Panc1 (cell line): ENCODE measurements around the gene CADPS2.

Experiments
- CTCF ChIP-seq: fragments of 450-650 bp; IDR thresholded peaks from 2 replicates; pipeline ENCODE4 v1.5.1; 2017; ENCODE audit warnings: mild to moderate bottlenecking
- POLR2AphosphoS5 ChIP-seq: IDR thresholded peaks from 2 replicates; pipeline ENCODE4 v1.6.1; 2012; ENCODE audit warnings: mild to moderate bottlenecking, low read depth, low read length, moderate library complexity
- REST ChIP-seq, 2 experiments: IDR thresholded peaks; 2 replicates each; pipeline ENCODE4 v1.6.1; 2011 to 2012; ENCODE audit warnings: low read depth in 2 of 2, control low read depth in 1 of 2, low read length in 1 of 2, mild to moderate bottlenecking in 1 of 2, moderate library complexity in 1 of 2; ENCODE audit not compliant: insufficient read depth in 1 of 2
- SIN3A ChIP-seq: IDR thresholded peaks from 2 replicates; pipeline ENCODE4 v1.6.1; 2012; ENCODE audit warnings: low read depth, mild to moderate bottlenecking, low read length, moderate library complexity, borderline replicate concordance; ENCODE audit not compliant: insufficient read depth
- TCF7L2 ChIP-seq: IDR thresholded peaks from 2 replicates; pipeline ENCODE4 v1.6.1; 2011; ENCODE audit warnings: mild to moderate bottlenecking, low read depth, low read length, inconsistent platforms

- TF ChIP-seq CTCF, result no peak
- no peak for TF ChIP-seq REST (IDR thresholded peaks at IDR 0.05; ENCODE audit: insufficient read depth in 1 of 2, low read depth in 2 of 2, low read length in 1 of 2)
- no peak for TF ChIP-seq POLR2AphosphoS5
- no peak for TF ChIP-seq SIN3A
- TF ChIP-seq TCF7L2, result no peak
Observed at GRCh38 chr7:122340427-122340826, 545.8 kb downstream of the CADPS2 start.
